GM12891 (cell line): ENCODE data around the gene GAMT.

Experiments
- DNase-seq: peaks from one replicate; pipeline ENCODE4 v3.0.0; 2011; ENCODE audit warnings: low spot score; ENCODE audit not compliant: insufficient read length
- FAIRE-seq: peaks from 2 replicates; lab custom pipeline; 2011; peaks lifted over from hg19 to GRCh38; lab: Jason Lieb, UNC
- PAX5 ChIP-seq: IDR thresholded peaks from 2 replicates; pipeline ENCODE4 v1.6.1; 2011; ENCODE audit warnings: low read length, moderate library complexity, mild to moderate bottlenecking; ENCODE audit not compliant: insufficient read depth, severe bottlenecking
- POLR2A ChIP-seq: IDR thresholded peaks from 2 replicates; pipeline ENCODE4 v1.6.1; 2011; ENCODE audit warnings: low read depth, low read length, control low read depth
- POLR2AphosphoS5 ChIP-seq: IDR thresholded peaks from 2 replicates; pipeline ENCODE4 v1.6.1; 2011; ENCODE audit warnings: low read depth, low read length, control low read depth
- POU2F2 ChIP-seq: IDR thresholded peaks from 2 replicates; pipeline ENCODE4 v1.6.1; 2011; ENCODE audit warnings: low read depth, mild to moderate bottlenecking, control low read depth, low read length, moderate library complexity
- SPI1 ChIP-seq: IDR thresholded peaks from 2 replicates; pipeline ENCODE4 v1.6.1; 2011; ENCODE audit warnings: low read depth, low read length, control low read depth
- TAF1 ChIP-seq: IDR thresholded peaks from 2 replicates; pipeline ENCODE4 v1.6.1; 2011; ENCODE audit warnings: low read depth, low read length, control low read depth

GAMT gene

GRCh38 chr19:1410789-1411188 lies 9.4 kb upstream of the GAMT start:
- no peak for DNase-seq
- no peak for FAIRE-seq
- TF ChIP-seq POU2F2: no peak
- no peak for TF ChIP-seq POLR2A
- TF ChIP-seq SPI1: no peak
- no peak for TF ChIP-seq TAF1
- no peak for TF ChIP-seq PAX5
- 0 out of 2 replicates have a peak, but pooled peaks have one; percentile 16 for TF ChIP-seq POLR2AphosphoS5

DNA sequence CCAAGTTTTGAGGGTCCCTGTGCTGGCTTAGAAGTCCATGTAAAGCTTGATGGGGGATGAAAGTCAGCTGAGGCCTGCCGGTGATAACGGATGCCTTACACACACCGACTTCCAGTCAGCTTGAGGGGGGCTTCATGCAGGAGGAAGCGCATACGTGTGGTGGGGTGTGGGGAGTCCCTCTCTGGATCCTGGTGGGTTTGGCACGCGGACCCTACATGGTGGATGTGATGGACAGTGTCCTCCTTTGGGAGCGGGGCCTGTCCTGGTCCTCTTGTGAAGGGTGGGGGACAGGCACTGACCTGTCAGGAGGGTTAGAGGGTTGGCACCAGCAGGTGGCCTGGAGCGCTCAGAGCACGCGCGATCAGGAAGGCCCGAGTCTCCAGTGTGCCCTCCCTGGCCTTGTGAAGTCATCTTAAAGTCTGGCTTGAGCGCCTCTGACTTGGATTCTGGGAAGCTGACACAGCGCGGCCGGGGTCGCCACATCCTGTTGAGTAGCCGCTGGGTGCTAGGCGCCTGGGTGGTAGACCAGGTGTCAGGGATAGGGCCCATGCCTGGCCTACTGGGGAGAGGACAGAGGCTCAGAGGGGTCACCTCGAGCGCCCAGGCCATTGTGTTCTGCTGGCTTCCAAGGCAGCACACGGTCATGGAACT lies 8.9 kb upstream of the GAMT start:
- FAIRE-seq (no peak), DNase-seq (no peak)
- no peak for TF ChIP-seq TAF1
- TF ChIP-seq PAX5: no peak
- TF ChIP-seq POU2F2: no peak
- TF ChIP-seq POLR2AphosphoS5: no peak
- TF ChIP-seq POLR2A: no peak
- TF ChIP-seq SPI1: no peak

DNA sequence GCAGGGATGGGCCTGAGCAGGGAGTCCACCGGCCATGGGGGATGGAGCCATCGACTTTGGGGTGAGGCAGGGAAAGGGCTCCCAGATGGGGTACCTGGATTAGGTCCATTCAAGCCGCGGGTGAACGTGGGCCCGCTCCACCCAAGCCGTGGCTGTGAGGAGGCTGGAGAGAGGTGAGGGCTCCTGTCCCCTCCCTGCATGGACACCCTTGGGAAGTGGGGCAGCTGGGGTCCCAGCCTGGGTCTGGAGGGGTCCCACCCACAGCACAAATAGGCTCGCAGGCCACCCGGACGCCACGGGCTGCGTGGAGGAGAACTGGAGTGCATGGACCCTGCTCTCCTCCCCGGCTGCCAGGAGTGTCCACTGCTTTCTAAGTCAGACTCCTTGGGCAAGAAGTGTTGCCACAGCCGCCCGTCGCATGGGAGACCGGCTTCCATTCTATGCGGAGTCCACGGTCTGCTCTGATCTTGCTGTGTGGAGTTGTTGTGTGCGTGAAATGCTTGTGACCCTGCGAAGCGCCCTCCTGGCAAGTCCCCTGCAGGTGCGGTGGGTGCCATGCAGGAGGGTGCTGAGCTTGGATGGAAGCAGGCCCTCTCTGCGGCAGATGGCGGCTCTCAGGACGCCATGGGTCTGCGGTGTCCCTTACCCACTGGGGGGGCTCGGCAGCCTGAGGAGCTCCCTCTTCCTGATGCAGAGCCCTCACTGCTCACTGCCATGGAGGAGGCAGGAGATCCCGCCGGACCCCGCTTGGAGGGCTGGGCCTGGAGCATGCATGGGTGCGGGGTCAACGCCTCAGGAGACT lies 8.1 kb upstream of the GAMT start:
- DNase-seq (no peak), FAIRE-seq (no peak)
- TF ChIP-seq POLR2AphosphoS5 (no peak), POLR2A (no peak), SPI1 (no peak), PAX5 (no peak)

- DNase-seq (no peak), FAIRE-seq (peak; percentile 82)
- TF ChIP-seq POU2F2 (no peak), TAF1 (no peak), PAX5 (no peak), POLR2A (no peak), POLR2AphosphoS5 (no peak; the same call in 1 of the 2 replicates), SPI1 (no peak)
These were observed 7.2 kb upstream of the GAMT start for GRCh38 chr19:1408300-1409203.

DNA sequence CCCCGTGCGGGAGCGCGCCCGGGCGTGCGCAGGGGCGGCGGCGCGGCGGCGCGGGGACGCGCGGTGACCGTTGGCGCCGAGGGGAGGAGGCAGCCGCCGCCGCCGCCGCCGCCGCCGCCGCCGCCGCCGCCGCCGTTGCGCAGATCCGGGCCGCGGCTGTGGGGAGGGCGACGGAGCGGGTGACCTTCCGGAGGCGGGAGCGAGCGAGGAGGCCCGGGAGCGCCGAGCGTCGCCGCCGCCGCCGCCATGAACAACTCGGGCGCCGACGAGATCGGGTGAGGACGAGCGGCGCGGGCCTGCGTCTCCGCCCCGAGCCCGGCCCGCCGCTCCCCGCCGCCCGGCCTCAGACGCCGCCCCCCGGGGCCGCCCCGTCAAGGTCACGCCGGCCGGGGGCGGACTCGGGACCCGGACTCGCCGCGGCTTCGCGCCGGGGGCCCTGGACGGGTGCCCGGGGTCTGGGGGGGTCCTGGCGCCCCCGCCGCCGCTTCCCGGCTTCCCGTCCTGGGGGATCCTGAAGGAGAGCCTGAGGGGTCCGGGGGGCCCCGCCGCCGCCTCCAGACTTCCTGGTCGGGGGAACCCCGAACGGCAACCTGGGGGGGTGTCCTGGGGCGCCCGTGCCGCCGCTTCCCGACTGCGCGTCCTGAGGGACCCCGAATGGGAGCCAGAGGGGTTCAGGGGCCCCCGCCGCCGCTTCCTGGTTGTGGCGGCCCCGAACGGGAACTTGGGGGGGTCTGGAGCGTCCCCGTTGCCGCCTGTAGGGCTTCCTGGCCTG lies 6.4 kb upstream of the GAMT start, which contains the start of gene DAZAP1:
Gene DAZAP1, plus strand, starts transcription at position 59 of the 772 bp plus-strand sequence. Its CDS starts 188 bp downstream, at position 247.
- DNase-seq: no peak
- no peak for FAIRE-seq

DNA sequence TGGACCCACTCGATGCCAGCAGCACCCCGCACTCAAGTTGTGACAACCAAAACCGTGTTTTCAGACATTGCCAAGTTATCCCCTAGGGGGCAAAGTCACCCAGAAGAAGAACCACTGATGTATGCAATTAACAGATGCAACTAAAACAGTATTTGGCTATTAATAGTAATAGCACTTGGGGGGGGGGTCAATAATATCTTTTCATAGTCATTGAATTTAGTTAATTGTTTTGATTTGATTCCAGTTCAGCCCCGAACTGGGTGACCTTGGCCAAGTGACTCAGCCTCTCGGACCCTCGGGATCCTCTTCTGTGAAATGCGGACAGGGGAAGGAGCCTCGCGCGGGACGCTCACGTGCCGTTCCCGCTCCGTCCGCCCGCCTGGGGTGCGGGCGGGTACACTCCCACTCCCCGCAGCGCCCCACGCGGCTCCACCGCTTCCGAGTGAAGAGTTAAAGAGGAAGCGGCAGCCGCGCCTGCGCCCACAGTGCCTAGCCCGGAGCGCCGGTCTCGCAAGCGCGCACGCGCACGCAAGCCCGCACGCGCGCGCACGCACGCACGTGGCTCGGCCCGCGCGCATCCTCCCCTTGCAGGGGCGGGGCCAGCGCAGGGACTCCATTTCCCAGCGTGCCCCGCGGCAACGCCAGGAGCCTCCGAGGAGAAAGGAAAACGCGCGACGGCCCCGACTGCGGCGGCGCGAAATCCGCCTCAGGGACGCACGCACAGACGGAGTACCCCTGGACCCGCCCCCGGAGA lies 5.6 kb upstream of the GAMT start:
- peak; percentile 100 for FAIRE-seq
- DNase-seq: peak; percentile 98
- peak; percentile 85 for TF ChIP-seq SPI1
- TF ChIP-seq POU2F2: peak; percentile 34; the same call in 1 of the 2 replicates
- TF ChIP-seq TAF1: peak; percentile 52; the same call in 1 of the 2 replicates
- no peak for TF ChIP-seq PAX5
- 0 out of 2 replicates have a peak, but pooled peaks have one; percentile 36 for TF ChIP-seq POLR2AphosphoS5
- TF ChIP-seq POLR2A: peak; percentile 34; the same call in 1 of the 2 replicates

More for the DNA sequence above, 6.4 kb upstream of the GAMT start, which contains the start of gene DAZAP1:
- TF ChIP-seq TAF1 (no peak), POU2F2 (no peak), POLR2A (no peak), POLR2AphosphoS5 (no peak), PAX5 (no peak), SPI1 (no peak)

GRCh38 chr19:1402411-1403070 lies 1.2 kb upstream of the GAMT start:
- FAIRE-seq (peak; percentile 35), DNase-seq (no peak)
- TF ChIP-seq POLR2A: no peak
- no peak for TF ChIP-seq SPI1
- no peak for TF ChIP-seq POU2F2

GRCh38 chr19:1401889-1402217 lies 511 bp upstream of the GAMT start:
- no peak for TF ChIP-seq SPI1
- no peak for TF ChIP-seq PAX5
- TF ChIP-seq TAF1: no peak
- no peak for TF ChIP-seq POU2F2
- TF ChIP-seq POLR2AphosphoS5: no peak
- no peak for TF ChIP-seq POLR2A
- DNase-seq: no peak
- no peak for FAIRE-seq
